SK-N-MC (cell line): ENCODE data around the gene GET4.

ENCODE experiments used
- EZH2 ChIP-seq: fragments of 200-600 bp; sonication (generic); IDR thresholded peaks from one replicate; pipeline ENCODE4 v1.6.1; 2017; ENCODE audit warnings: antibody characterized with exemption
- FOXP2 ChIP-seq: optimal IDR thresholded peaks from 2 replicates; pipeline ENCODE3; 2011; ENCODE audit warnings: mild to moderate bottlenecking, moderate library complexity; ENCODE audit not compliant: insufficient read depth; ENCODE audit errors: extremely low read length, control extremely low read depth
- POLR2AphosphoS5 ChIP-seq: IDR thresholded peaks from 2 replicates; pipeline ENCODE4 v1.6.1; 2012; ENCODE audit warnings: mild to moderate bottlenecking, low read depth, low read length, borderline replicate concordance

DNA sequence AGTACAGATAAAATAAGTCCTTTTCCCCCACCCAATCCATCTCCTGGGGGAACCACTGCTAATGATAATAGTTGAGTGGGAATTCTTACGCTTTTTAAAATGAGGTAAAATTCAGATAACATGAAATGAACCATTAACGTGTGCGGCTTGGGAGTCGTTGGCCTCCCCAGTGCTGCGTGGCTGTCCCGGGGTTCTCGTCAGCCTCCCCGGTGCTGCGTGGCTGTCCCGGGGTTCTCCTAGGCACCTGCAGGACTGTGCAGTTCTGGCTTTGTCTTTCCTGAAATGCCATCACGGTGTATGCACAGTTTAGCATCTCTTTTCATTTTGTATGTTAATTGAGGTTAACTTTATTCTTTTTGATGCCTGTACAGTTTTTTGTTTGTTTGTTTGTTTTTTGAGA, 30.6 kb upstream of the GET4 start:
- TF ChIP-seq EZH2, result no peak
- no peak for TF ChIP-seq POLR2AphosphoS5
- TF ChIP-seq FOXP2, result no peak
